PFSK-1 (cell line): Measurements from ENCODE around the gene IKBIP.

Experiments used
- FOXP2 ChIP-seq: optimal IDR thresholded peaks from 2 replicates; pipeline ENCODE3; 2011; ENCODE audit warnings: borderline replicate concordance, control low read depth, inconsistent platforms; ENCODE audit not compliant: insufficient read depth; ENCODE audit errors: extremely low read length, extremely low read depth
- POLR2AphosphoS5 ChIP-seq: IDR thresholded peaks from 2 replicates; pipeline ENCODE4 v1.6.1; 2012; ENCODE audit warnings: low read depth, mild to moderate bottlenecking, control low read depth, low read length, moderate library complexity
- TF ChIP-seq, protein P1 (sequence below), 2 experiments: IDR thresholded peaks; 2 replicates each; pipeline versions ENCODE4 v1.6.1 to v1.8.0; 2011 to 2012; ENCODE audit warnings: low read depth in 2 of 2, low read length in 2 of 2, control low read depth in 1 of 2, inconsistent platforms in 1 of 2, mild to moderate bottlenecking in 1 of 2, moderate library complexity in 1 of 2; ENCODE audit not compliant: insufficient read depth in 1 of 2

DNA sequence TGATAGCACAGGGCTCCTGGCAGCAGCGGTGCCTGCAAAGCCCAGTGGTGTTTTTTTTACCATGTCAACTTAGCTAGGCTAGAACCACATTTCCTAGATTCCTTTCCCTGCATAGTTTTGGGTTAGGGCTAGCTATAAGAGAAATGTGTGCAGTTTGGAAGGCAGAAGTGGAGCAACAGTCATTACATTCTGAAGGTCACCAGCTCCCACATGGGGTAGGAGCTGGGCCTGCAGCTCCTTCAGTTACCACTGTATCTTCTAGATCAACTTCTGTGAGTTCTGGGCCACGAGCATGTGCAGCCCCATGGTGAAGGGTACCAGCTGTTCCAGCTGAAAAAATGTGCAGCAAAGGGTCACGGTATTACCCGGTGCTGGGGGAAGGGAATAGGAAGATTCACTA is 53.4 kb downstream of the IKBIP start:
- TF ChIP-seq POLR2AphosphoS5 (no peak), FOXP2 (no peak)
- TF ChIP-seq, protein P1, sequence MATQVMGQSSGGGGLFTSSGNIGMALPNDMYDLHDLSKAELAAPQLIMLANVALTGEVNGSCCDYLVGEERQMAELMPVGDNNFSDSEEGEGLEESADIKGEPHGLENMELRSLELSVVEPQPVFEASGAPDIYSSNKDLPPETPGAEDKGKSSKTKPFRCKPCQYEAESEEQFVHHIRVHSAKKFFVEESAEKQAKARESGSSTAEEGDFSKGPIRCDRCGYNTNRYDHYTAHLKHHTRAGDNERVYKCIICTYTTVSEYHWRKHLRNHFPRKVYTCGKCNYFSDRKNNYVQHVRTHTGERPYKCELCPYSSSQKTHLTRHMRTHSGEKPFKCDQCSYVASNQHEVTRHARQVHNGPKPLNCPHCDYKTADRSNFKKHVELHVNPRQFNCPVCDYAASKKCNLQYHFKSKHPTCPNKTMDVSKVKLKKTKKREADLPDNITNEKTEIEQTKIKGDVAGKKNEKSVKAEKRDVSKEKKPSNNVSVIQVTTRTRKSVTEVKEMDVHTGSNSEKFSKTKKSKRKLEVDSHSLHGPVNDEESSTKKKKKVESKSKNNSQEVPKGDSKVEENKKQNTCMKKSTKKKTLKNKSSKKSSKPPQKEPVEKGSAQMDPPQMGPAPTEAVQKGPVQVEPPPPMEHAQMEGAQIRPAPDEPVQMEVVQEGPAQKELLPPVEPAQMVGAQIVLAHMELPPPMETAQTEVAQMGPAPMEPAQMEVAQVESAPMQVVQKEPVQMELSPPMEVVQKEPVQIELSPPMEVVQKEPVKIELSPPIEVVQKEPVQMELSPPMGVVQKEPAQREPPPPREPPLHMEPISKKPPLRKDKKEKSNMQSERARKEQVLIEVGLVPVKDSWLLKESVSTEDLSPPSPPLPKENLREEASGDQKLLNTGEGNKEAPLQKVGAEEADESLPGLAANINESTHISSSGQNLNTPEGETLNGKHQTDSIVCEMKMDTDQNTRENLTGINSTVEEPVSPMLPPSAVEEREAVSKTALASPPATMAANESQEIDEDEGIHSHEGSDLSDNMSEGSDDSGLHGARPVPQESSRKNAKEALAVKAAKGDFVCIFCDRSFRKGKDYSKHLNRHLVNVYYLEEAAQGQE (IDR thresholded peaks at IDR 0.05; ENCODE audit: insufficient read depth in 1 of 2, low read depth in 2 of 2, low read length in 2 of 2): no peak
